ENCODE measurements around the gene CDH24.

- TF ChIP-seq CTCF (IDR thresholded peaks at IDR 0.05; ENCODE audit: low read length) (no peak), EZH2 (IDR thresholded peaks at IDR 0.05; ENCODE audit: borderline replicate concordance, low read length) (no peak)
These were observed 49.4 kb upstream of the CDH24 start for GRCh38 chr14:23106747-23107045.
